ENCODE results near the gene CDK5. TPM values are rescaled to one million over a fixed set of nuclear protein-coding genes. Genes with fewer than 3 reads are reported as not detected.

The CDK5 gene
- total RNA-seq, 1 experiment from 2014 or later: 19.8 TPM

- no peak for TF ChIP-seq EGR1 (IDR thresholded peaks at IDR 0.05; ENCODE audit: low read depth)
These were observed 21.8 kb downstream of the CDK5 start (continued) for GRCh38 chr7:151035902-151036301.

- no peaks in the 10 kb centered on the region for H4K20me1 ChIP-seq (ENCODE audit: insufficient read depth)
- H3K27ac ChIP-seq (ENCODE audit: low read depth, low read length): no peak overlapping the region
- no peak for TF ChIP-seq ZNF274 (IDR thresholded peaks at IDR 0.05; ENCODE audit: low read depth, low read length)
- no peak for TF ChIP-seq POLR2AphosphoS5 (IDR thresholded peaks at IDR 0.05; ENCODE audit: low read depth, low read length)
- no peak for TF ChIP-seq SP1 (IDR thresholded peaks at IDR 0.05; ENCODE audit: low read depth)
- TF ChIP-seq ELF1 (IDR thresholded peaks at IDR 0.05; ENCODE audit: borderline replicate concordance, low read depth): no peak
- TF ChIP-seq SIN3A (IDR thresholded peaks at IDR 0.05; ENCODE audit: low read depth): no peak
- no peaks in the 10 kb centered on the region for H3K27me3 ChIP-seq (ENCODE audit: insufficient read depth, low read length)
- H3K9me3 ChIP-seq (ENCODE audit: control insufficient read depth in 1 of 2, insufficient read depth in 1 of 2, low read depth in 1 of 2, low read length in 2 of 2): no peaks in the 10 kb centered on the region
- ChIA-PET RAD21 (ENCODE audit: low non-redundant PET in 1 of 2, low total read pairs in 2 of 2, uncharacterized antibody in 2 of 2, unreplicated experiment in 2 of 2) (no interaction called here), POLR2A (no interaction called here), CTCF (no interaction called here)
- H3K4me1 ChIP-seq (ENCODE audit: control insufficient read depth in 1 of 2, insufficient read depth in 2 of 2, low read length in 2 of 2): peaks cover 16 to 23% of the 10 kb centered on the region in 2 experiments
- no peaks in the 10 kb centered on the region for H3K9me2 ChIP-seq (ENCODE audit: insufficient read depth)
- no peak overlapping the region for H3K4me3 ChIP-seq (replicated peaks in 1 of 2; ENCODE audit: low read depth in 1 of 2, low read length in 2 of 2)
- BruUV-seq (replicated peaks): no TSS peak
- intact Hi-C loops (cut with micrococcal nuclease): no loop called here
- H3K79me2 ChIP-seq (ENCODE audit: insufficient read depth, low read length): no peaks in the 10 kb centered on the region
- ATAC-seq: no peak
- H3K36me3 ChIP-seq (ENCODE audit: control insufficient read depth in 1 of 2, insufficient read depth in 2 of 2, low read length in 2 of 2): peaks cover 3 to 10% of the 10 kb centered on the region in 2 experiments; a peak in 2 of 4 replicates
- no peak overlapping the region for H3K4me2 ChIP-seq (ENCODE audit: low read length)
- DNase-seq (ENCODE audit: low read depth, low spot score): no peak
- H2AFZ ChIP-seq (ENCODE audit: low read depth, low read length, poor library complexity, severe bottlenecking): no peak overlapping the region
- H3K9ac ChIP-seq (ENCODE audit: low read length): no peak overlapping the region
These were observed 22.5 kb downstream of the CDK5 start for GRCh38 chr7:151035026-151035717.

- H3K9ac ChIP-seq (ENCODE audit: low read length): no peak overlapping the region
- H2AFZ ChIP-seq (ENCODE audit: low read depth, low read length, poor library complexity, severe bottlenecking): no peak overlapping the region
- no peaks in the 10 kb centered on the region for H3K9me3 ChIP-seq (ENCODE audit: control insufficient read depth in 1 of 2, insufficient read depth in 1 of 2, low read depth in 1 of 2, low read length in 2 of 2)
- no peak overlapping the region for H3K4me3 ChIP-seq (replicated peaks in 1 of 2; ENCODE audit: low read depth in 1 of 2, low read length in 2 of 2)
- peaks cover 3 to 10% of the 10 kb centered on the region in 2 experiments; a peak in 2 of 4 replicates for H3K36me3 ChIP-seq (ENCODE audit: control insufficient read depth in 1 of 2, insufficient read depth in 2 of 2, low read length in 2 of 2)
- DNase-seq (ENCODE audit: low read depth, low spot score) (no peak), ATAC-seq (no peak)
- BruUV-seq (replicated peaks): no TSS peak
- POLR2A ChIA-PET: no interaction called here
- H3K27me3 ChIP-seq (ENCODE audit: insufficient read depth, low read length): no peaks in the 10 kb centered on the region
- no peaks in the 10 kb centered on the region for H4K20me1 ChIP-seq (ENCODE audit: insufficient read depth)
- H3K4me2 ChIP-seq (ENCODE audit: low read length): no peak overlapping the region
- peaks cover 12 to 20% of the 10 kb centered on the region in 2 experiments for H3K4me1 ChIP-seq (ENCODE audit: control insufficient read depth in 1 of 2, insufficient read depth in 2 of 2, low read length in 2 of 2)
- peaks cover 6% of the 10 kb centered on the region for H3K79me2 ChIP-seq (ENCODE audit: insufficient read depth, low read length)
- RAD21 ChIA-PET (ENCODE audit: low non-redundant PET in 1 of 2, low total read pairs in 2 of 2, uncharacterized antibody in 2 of 2, unreplicated experiment in 2 of 2): no interaction called here
- H3K9me2 ChIP-seq (ENCODE audit: insufficient read depth): no peaks in the 10 kb centered on the region
- intact Hi-C loops (cut with micrococcal nuclease): no loop called here
- CTCF ChIA-PET: no interaction called here
- H3K27ac ChIP-seq (ENCODE audit: low read depth, low read length): no peak overlapping the region
- TF ChIP-seq RAD21 (IDR thresholded peaks at IDR 0.05; ENCODE audit: low read depth) (no peak), JUND (IDR thresholded peaks at IDR 0.05) (no peak), MAX (IDR thresholded peaks at IDR 0.05) (no peak), SP1 (IDR thresholded peaks at IDR 0.05; ENCODE audit: low read depth) (no peak), CTCF (IDR thresholded peaks at IDR 0.05 in 2 of 3, conservative IDR thresholded peaks at IDR 0.05 in 1 of 3; ENCODE audit: borderline replicate concordance in 1 of 3, insufficient read depth in 1 of 3, low read depth in 2 of 3, low read length in 2 of 3) (no peak), SRF (IDR thresholded peaks at IDR 0.05; ENCODE audit: low read depth) (no peak), EGR1 (IDR thresholded peaks at IDR 0.05; ENCODE audit: low read depth) (no peak), EZH2 (IDR thresholded peaks at IDR 0.05) (no peak), YY1 (IDR thresholded peaks at IDR 0.05; ENCODE audit: extremely low read depth, insufficient replicate concordance, low read depth, low read length) (no peak), ZNF274 (IDR thresholded peaks at IDR 0.05; ENCODE audit: low read depth, low read length) (no peak), ZFX (IDR thresholded peaks at IDR 0.05) (no peak)
These were observed 23.2 kb downstream of the CDK5 start for GRCh38 chr7:151034312-151035025.

All from HCT116 (cell line).